DND-41 (cell line): ENCODE measurements around the gene QSOX2.

Experiments
- CTCF ChIP-seq: IDR thresholded peaks from 2 replicates; pipeline ENCODE4 v1.5.1; 2012; ENCODE audit warnings: borderline replicate concordance, low read length, moderate library complexity, mild to moderate bottlenecking; ENCODE audit not compliant: poor library complexity, severe bottlenecking; ENCODE audit errors: extremely low read depth
- EZH2 ChIP-seq: IDR thresholded peaks from 3 replicates; pipeline ENCODE4 v1.6.1; 2012; ENCODE audit warnings: borderline replicate concordance, low read depth, mild to moderate bottlenecking, moderate library complexity, low read length, inconsistent platforms; ENCODE audit not compliant: severe bottlenecking

DNA sequence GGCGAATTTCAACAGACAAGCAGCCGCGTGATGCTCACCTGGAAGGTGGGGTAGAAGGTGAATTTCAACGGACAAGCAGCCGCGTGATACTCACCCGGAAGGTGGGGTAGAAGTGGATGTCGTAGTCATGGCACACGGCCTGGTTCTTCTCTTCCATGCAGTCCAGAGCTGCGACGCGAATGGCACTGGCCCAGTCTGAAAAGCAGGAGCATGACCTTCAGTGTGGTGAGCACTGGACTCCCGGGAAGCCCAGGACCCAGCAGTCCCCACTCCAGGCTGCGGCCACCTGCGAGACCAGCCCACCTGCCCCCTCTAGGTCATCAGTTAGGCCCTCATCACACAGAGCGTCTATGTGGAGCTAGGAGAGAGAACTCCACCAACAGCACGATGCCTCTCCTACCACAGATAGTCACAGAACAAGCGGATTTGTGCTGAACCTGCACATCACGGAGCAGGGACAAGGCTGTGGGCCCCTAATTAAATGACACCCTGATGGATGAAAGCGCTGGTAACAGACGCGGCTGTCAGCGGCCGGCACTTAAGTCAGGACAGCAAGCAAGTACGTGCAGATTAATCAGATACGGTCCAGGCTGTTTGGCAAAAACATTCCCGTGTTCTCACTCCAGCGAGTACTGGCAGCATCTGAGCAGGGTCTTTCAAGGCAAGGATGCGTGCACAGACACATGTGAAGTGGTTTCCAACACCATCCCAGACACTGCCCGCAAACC lies 18.8 kb downstream of the QSOX2 start:
- TF ChIP-seq EZH2, result no peak
- no peak for TF ChIP-seq CTCF
